ENCODE results near the gene ABCA1.
A peak's percentile ranks its signal among the peaks of the same experiment; 100 is the strongest.
"Not testable (repeated sequence)": the region's sequence is repeated elsewhere in the genome, so short reads cannot be mapped to it uniquely, and the experiment has no call there.

The ABCA1 gene

DNA sequence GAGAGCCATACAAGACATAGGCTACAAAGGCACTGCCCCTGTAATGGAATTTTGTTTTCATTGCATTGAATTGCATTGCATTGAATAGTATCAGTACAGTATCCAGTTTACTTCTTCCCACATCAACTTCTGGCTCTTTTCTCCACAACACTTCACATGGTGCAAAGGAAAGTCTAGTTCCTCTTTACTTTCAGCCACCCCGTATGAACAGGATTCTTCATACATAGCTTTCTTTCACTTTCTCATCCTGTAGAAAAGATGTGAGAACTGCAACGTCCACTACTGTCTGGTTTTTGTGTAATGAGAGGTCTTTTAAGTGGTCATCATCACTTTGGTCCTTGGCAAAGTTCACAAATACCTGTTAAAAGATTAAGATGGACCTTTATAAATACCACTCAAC is 143.9 kb downstream of the ABCA1 start:
- no peak for DNase-seq

DNA sequence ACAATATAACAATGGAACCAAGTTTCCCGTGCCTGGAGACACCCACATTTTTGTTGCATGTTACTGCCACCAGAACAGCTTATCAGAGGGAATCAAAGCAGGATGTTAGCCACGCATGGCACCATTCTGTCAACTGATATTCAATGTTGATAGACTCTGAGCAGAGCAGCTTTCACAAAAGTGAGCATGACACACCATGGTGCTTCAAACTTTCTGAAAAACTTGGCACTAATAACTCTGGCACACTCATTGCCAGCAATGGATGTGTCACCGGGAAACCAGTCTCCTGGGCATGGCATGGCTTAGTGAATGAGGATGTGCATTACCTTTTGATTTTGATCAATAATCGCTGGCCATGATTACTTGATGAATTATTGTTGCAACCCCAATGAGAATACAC is 144.4 kb downstream of the ABCA1 start:
- DNase-seq = no peak

DNA sequence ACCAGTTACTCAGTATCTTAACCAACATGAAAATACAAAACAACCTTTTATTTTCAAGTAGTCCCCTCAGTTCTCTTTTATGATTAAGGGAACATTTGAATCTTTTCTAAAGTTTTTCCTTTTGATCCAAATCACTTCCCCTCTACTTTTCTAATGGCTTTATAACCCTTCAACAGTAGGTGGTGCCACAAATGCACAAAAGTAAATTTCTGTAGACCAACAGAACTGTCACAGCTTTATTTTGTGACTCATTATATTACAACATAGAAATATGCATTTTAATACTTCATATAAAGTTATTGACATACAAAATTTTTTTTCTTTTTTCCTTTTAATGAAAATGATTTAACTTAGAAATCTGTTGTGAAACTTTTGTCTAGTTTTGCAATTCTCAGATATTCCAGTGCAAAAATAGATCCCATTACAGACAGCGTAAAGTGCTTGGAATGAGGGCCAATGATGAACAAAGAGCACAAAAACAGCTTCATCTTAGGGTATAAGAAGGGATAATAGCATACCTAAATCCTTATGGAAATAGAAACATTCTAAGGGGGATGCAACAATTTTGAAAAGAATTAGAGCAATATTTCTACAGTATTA is 147.1 kb downstream of the ABCA1 start:
- no peak for DNase-seq

DNA sequence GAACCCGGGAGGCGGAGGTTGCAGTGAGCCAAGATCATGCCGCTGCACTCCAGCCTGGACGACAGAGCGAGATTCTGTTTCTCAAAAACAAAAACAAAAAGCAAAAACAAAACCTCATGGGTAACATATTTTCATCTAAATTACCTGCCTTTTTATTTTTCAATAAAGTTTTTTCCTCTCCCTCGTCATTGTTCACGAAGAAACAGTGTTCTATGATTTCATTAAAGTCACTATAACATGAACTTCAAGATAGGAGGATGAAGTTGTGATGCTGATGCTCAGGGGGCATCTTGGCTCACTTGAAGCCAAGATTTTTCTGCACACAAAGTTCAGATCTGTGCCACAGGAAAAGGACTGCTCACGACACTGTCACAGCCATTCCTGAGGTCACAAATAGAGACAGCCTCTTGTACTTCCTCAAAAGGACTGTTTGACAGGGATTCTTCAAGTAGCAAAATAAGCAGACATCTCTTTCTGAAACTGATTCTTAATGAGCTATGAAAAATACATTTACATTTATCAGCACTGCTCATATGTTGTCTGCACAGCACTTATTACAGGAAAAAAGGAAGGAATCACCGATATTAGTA is 147.9 kb downstream of the ABCA1 start:
- no peak for DNase-seq

DNA sequence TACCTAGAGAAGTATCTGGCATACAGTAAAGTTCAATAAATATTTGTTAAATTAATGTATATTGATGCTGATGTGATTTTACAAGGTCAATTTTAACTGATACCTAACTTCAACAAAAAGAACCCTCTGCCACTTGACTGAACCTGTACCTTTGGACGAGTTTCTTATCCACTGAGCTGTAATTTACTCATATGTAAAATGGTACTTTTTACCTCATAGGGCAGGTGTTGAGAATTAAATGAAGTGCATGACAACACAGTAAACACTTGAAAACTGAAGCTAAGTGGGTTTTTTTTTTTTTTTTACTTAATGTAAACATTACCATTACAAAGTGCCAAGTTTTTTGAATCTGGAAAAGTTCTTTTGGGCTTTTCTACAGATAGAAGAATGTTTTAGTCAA is 148.6 kb downstream of the ABCA1 start:
- no peak for DNase-seq

DNA sequence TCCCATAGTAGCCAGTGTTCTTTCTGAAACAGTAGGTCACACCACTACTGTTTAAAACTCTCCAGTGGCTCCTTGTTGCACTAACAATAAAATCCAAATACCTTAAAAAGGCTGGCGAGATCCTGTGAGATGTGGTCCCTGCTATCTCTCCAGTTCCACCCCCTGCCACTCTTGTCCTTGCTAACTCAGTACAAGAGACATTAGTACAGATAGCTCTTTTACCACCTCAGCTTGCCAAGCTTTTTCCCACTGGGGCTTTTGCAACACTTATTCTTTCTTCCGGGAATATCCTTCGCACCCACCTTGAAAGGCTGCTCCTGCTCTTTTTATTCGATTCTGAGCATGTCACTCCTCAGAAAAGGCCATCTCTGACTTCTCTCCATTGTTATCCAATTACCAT is 149.2 kb downstream of the ABCA1 start:
- DNase-seq = no peak

DNA sequence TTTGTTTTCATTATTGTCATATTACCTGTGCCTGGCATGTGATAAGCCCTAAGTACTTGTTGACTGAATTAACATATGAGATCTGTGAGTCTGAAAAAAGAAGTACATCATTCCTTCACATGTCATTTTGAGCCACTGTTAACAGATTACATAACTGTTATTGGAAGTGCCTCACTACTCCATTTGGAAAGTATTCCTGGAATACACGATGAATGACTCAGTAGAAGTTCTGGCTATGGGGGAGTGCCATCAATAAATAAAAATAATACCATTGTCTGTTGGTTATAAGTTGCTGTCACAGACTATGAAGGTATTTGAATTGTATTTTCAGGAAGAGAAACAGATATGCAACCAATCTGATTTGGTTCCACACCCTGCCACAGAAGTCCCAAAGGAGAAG is 151.2 kb downstream of the ABCA1 start:
- DNase-seq = no peak

DNA sequence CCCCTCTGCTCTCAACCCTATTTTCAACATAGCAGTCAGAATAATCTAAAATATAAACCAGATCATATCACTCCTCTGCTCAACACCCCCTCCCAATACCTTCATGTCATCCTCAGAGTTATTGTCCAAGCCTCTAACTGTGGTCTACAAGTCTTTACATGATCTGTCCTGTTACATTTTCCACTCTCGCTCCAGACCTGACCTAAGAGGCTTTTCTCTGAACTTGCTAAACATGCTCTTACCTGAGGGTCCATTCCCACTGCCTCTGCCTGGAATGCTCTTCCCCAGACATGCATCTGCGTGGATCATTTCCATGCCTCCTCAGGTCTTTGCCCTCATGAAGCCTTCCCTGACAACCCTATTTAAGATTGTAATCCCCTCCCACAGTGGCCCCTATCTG is 152.0 kb downstream of the ABCA1 start:
- DNase-seq = no peak

DNA sequence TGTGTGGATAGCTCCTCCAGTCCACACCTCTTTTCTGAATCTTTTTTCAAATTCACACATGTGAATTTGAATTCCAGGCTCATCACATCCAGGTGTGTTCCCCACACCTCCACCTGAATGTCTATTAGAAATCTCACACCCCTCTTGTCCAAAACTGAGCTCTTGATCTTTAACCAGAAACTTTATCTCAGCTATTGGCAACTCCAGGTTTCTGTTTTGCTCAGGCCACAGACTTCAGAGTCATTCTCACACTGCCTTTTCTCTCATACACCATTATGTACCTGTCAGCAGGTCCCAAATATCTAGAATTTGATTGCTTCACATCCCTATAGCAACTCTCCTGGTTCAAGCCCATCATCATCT is 152.4 kb downstream of the ABCA1 start:
- no peak for DNase-seq

DNA sequence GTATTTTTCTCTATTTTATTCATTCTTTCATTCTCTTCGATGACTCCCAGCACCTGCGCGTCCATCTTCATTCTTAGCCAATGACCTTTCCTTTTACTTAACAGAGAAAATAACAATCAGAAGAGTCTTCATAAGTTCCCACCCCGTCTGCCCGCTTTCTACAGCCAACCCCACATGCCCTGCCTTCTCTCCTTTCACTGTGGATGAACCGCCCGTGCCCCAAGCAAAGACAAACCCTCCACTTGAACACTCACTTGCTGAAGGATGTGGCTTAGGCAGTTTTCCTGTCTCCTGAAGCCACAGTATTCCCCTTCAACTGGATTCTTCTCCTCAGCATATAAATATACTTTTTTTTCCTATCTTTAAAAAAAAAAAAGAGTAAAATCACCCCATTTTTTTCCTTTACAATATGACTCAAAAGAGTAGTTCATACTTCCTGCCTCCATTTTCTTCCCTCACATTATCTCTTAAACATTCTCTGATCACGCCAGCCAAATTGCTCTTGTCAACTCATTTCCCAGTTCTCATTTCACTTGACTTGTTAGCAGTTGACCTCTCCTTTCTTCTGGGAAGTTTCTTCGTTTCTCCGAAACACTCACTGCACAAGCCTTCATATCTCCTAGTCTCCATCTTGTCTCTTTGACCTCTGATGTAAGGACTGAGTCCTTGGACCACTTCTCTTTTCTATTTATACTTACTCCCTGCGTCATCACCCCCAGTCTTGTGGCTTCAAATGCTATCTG is 153.0 kb downstream of the ABCA1 start:
- no peak for DNase-seq

DNA sequence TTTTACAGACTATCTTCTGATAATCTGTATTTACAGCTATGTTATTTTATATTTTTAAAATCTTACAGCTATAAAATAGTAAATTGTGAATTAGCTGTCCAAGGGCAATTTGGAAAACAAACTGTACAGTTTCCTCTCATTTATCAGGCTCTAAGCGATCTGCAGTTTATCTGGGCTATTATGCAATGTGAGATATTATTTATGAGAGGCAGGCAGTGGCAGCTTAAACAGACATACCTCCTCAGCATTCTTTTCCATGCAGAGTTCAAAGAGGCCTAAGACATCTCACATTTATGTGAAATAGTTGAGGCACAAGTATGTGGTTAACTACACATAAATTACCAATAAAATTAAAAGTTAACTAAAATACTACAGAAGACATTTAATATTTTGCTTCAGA is 153.8 kb downstream of the ABCA1 start:
- DNase-seq = no peak

DNA sequence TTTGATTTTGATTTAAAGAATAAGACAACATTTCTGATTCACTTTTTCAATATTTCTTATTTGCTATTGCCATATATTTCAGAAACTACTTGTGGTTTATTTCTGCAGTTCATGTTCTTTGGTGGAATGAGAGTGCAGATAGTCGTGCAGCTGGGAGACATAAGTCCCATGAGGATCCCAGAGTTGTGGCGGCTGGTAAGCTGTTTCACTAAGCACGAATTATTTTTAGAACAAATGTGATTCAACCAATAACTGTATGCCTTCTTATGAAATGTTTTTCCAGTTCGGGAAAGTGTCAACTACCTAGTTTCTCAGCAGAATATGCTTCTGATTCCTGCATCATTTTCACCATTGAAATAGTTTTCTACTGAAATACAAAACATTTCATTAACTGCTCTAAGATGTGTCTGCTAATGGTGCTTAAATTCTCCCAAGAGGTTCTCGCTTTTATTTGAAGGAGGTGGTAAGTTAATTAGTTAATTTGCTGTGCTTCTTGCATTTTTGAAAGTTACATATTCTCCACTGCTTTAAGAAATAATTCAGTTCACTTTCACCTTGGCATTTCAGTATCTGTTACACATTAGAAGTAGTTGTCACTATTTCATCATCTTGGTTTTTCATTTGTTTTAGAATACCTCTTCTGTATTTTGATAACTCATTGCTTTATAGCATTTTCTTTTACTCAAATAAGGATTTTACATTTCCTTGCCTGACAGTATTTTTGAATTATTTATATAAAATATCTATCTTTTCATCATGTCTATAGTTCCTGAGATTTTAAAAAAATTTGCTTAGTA is 155.0 kb downstream of the ABCA1 start:
- DNase-seq = no peak

DNA sequence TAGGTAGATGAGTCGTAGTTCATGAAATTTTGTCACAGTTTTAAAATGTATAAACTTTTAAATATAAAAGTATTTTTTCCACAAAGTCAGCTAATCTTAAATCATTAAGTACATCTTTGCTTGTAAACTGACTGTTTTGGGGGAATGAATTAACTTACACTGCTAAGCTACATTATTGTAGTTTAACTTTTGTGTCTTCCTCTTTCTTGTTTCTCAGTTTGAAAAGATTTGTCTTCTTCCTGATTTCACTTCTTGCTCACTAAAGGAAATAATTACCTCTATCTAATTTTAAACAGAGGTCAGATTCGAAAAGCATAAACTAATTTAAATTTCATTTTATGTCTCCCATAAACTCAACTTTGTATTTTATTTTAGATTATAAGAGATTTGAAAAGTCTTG is 158.3 kb downstream of the ABCA1 start:
- no peak for DNase-seq

DNA sequence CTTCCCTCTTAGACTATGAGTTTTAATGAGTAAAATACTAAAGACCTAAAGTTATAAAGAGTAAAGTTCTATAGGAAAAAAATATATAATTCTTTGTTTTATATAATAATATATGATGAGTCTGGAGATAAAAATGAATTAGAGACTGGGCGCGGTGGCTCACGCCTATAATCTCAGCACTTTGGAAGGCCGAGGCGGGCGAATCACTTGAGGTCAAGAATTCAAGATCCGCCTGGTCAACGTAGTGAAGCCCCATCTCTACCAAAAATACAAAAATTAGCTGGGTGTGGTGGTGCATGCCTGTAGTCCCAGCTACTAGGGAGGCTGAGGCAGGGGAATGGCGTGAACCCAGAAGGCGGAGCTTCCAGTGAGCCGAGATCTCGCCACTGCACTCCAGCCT is 158.9 kb downstream of the ABCA1 start:
- not testable (repeated sequence) for DNase-seq

DNA sequence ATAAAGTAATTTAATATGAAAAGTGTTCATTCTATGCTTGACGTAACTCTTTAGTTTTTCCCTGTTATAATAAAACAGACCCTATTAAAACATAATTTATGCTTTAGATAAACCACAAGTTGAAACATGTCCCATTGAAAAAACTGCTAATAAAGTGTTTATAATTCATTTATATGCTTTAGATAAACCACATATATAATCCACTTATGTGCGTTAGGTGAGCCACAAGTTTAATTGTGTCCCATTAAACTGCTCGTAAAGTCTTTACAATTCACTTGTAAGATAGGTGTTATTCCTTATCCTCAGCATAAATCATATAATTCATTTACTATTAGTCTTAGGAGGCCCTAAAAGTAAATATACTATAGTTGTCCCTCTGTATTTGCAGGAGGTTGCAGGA is 160.4 kb downstream of the ABCA1 start:
- DNase-seq = no peak

DNA sequence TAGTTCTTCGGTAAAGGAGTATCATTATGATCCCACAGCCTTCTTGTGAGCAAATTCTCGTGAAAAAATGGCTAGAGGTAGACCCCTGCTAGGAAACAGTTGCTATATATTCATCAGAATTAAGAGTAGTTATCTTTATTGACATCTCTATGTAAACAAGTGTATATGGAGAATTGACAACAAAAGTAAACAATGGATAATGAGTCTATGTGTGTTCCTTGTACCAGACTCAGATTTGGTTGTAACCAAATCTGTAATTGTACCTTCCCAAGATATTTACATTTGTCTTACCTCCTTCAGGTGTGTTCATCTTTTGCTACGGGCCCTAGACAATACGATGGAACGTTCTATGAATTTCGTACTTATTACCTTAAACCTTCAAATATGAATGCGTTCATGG is 161.9 kb downstream of the ABCA1 start:
- DNase-seq = peak; percentile 80

DNA sequence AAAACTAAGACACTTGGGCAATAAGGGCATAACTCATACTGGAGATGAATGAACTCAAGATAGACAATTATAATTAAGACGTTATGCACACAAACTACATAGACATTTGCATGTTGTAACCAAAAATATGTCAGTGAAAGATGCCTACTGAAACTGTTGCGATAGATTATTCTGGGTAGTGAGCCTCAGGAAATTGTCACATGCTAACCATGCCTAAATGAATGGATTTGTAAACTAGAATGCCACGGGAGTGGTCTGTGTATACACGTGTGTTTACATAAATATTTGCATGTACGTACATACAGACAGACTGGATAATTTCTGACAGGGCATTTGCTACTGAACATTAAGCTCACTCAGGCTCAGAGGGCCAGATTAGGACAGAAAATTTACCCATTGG is 162.8 kb downstream of the ABCA1 start:
- peak; percentile 91 for DNase-seq

DNA sequence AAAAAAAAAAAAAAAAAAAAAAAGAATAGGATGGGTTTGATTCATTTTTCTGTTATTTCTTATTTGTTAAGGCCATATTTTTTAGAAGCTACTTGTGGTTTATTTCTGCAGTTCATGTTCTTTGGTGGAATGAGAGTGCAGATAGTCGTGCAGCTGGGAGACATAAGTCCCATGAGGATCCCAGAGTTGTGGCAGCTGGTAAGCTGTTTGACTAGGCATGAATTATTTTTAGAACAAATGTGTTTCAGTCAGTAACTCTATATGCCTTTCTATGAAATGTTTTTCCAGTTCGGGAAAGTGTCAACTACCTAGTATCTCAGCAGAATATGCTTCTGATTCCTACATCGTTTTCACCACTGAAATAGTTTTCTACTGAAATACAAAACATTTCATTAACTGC is 169.0 kb downstream of the ABCA1 start:
- DNase-seq = no peak

DNA sequence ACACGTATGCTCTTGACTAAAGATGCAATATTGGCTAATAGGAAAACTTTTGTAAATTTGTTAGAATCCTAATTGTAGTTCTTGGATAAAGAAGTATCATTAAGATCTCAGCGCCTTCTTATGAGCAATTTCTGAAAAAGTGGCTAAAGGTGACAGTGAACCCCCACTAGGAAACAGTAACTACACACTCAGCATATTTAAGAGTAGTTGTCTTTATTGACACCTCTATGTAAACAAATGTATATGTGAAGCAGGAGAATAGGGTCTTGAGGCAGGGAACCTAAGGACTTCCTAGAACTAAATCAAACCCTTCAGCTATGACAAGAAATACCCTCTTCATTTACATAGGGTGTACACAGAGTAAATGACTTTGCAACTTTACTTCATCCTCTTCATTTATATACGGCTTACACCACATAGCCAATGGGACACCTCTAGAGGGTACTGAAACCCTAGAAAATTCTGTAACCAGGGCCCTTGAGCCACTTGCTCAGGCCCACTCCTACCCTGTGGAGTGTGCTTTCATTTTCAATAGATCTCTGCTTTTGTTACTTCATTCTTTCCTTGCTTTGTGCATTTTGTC is 177.7 kb downstream of the ABCA1 start:
- no peak for DNase-seq

DNA sequence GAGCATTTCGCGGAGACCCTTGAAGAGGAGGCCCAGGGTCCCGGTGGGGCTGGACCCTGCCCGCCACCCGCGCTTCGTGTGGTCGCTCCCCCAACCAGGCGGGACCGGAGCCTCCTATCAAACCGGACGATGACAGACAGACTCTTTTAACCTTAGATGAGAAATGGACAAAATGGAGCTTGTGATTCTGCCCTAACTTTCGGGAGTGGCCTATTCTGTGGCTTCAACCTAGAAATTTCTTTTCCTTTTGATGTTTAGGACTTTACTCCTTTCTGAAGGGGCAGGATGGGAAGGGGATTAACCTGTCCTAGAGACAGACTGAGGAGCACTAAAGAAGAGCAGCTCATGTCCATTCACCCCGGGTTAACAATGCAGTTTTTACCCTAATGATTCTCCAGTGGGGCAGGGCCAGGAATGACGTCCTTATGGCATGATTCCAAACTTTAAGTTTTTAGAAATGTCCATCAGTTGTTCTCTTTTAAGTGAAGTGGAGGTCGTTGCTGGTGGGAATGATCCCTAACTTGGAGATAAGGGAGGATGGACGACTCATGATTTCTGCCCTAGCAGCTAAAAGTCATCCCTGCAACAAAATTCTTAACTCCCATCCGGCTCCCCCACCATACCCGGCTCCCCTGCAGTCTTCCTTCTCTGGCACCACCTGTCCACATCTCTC is 179.5 kb downstream of the ABCA1 start:
- no peak for DNase-seq

DNA sequence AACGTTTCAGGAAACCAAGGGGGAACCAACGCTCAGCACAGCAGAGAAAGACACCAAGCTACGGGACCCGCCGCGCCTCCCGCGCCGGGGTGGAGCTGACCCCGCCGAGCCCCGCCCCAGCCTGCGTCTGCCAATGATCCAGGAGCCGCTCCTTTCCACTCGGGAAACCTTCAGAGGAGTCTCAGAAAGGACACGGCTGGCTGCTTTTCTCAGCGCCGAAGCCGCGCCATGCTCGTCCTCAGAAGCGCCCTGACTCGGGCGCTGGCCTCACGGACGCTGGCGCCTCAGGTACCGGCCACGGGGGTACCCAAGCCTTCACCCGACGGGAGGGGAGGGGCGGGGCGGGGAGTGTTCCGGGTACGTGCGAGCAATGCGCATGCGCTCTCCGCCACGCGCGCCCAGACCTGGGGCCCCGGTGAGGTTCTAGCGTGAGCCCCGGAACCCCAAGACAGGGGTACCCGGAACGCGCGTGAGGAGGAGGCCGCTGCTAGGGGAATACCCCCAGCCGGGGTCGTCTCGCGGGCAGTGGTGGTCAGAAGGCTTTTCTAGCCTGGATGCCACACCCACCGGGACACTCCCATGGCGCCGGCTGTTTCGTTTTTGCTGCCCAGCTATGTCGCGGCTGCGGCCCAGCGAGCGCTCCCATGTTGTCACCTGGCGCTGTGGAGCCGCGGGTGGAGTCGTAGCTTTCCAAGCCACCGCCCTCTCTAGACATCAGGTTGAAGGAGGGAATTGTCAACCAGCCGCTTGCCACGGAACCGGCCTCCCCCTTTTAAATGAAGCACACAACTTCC is 180.2 kb downstream of the ABCA1 start, which contains the start of gene NIPSNAP3A:
TSS of gene NIPSNAP3A (plus strand) at position 119 of the 794 bp plus-strand sequence. CDS start at position 229, 110 bp downstream.
- peak; percentile 57 for DNase-seq

DNA sequence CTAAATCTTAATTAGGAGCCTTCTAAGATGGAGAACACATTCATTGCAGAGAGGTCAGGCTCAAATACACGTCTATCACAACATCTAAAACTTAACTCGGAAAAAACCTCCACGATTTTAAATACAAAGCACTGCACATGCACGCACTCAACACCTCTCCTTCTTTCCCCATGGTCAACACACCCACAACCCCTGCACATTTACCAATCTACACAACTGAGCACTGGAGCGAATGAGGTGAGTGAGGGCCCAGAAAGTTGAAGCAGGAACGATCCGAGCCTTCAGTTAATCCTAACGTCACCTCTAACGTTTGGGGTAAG is 180.8 kb downstream of the ABCA1 start:
- no peak for DNase-seq

Measured in NCI-H526 treated with DMSO at 0.1 percent for 48 hours (cell line).